Neural progenitor cell (in vitro differentiated cells): Measurements from ENCODE around the gene PCDHB6.

Experiments
- EZH2 ChIP-seq: fragments of 200-600 bp; sonication (generic); IDR thresholded peaks from 2 replicates; pipeline ENCODE4 v1.6.1; 2017; ENCODE audit warnings: antibody characterized with exemption, mild to moderate bottlenecking, moderate library complexity
- EZH2phosphoT487 ChIP-seq: fragments of 200-600 bp; sonication (generic); IDR thresholded peaks from 2 replicates; pipeline ENCODE4 v1.6.1; 2017; ENCODE audit warnings: antibody characterized with exemption
- TF ChIP-seq, protein P1 (sequence below): fragments of 200-600 bp; sonication (generic); IDR thresholded peaks from 2 replicates; pipeline ENCODE4 v1.5.1; 2017; ENCODE audit warnings: antibody characterized with exemption, mild to moderate bottlenecking

DNA sequence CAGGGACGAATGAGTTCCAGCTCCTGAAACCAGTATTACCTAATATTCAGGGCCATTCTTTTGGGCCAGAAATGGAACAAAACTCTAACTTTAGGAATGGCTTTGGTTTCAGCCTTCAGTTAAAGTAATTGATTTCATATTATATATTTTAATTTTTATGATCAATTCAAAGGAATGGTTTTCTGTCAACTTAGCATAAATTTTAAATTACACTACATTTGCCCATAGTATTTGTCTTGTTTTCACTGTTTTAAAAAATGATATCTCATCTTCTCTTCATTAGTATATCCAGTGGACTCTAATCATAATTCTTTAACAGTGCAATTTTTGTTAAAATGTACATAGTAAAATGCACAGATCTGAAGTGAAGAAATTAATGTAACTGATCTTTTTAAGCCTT lies 30.5 kb downstream of the PCDHB6 start:
- TF ChIP-seq, protein P1, sequence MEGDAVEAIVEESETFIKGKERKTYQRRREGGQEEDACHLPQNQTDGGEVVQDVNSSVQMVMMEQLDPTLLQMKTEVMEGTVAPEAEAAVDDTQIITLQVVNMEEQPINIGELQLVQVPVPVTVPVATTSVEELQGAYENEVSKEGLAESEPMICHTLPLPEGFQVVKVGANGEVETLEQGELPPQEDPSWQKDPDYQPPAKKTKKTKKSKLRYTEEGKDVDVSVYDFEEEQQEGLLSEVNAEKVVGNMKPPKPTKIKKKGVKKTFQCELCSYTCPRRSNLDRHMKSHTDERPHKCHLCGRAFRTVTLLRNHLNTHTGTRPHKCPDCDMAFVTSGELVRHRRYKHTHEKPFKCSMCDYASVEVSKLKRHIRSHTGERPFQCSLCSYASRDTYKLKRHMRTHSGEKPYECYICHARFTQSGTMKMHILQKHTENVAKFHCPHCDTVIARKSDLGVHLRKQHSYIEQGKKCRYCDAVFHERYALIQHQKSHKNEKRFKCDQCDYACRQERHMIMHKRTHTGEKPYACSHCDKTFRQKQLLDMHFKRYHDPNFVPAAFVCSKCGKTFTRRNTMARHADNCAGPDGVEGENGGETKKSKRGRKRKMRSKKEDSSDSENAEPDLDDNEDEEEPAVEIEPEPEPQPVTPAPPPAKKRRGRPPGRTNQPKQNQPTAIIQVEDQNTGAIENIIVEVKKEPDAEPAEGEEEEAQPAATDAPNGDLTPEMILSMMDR: no peak
- TF ChIP-seq EZH2: no peak
- no peak for TF ChIP-seq EZH2phosphoT487
